HG03521 (cell line): Measurements from ENCODE around the gene PHOSPHO1.
"Not testable (repeated sequence)": the region's sequence is repeated elsewhere in the genome, so short reads cannot be mapped to it uniquely, and the experiment has no call there.

ENCODE experiments used
- ATAC-seq: cut with Tn5 transposase; IDR thresholded peaks from one replicate; pipeline ENCODE4 v1.9.1; 2021; ENCODE audit warnings: mild to moderate bottlenecking, moderate library complexity; ENCODE audit not compliant: unreplicated experiment

Gene PHOSPHO1

GRCh38 chr17:49194297-49194607 lies 36.3 kb downstream of the PHOSPHO1 start:
- no peak for ATAC-seq

GRCh38 chr17:49193513-49194296 lies 36.9 kb downstream of the PHOSPHO1 start:
- no peak for ATAC-seq

GRCh38 chr17:49191917-49192741 lies 38.5 kb downstream of the PHOSPHO1 start:
- ATAC-seq, result peak; percentile 37

- ATAC-seq, result peak; percentile 2
Observed at GRCh38 chr17:49191409-49191916, 39.1 kb downstream of the PHOSPHO1 start.

GRCh38 chr17:49190932-49191331 lies 39.7 kb downstream of the PHOSPHO1 start:
- ATAC-seq, result no peak

GRCh38 chr17:49187301-49187700 lies 43.3 kb downstream of the PHOSPHO1 start:
- no peak for ATAC-seq

GRCh38 chr17:49185381-49185780 lies 45.2 kb downstream of the PHOSPHO1 start:
- ATAC-seq, result not testable (repeated sequence)

- not testable (repeated sequence) for ATAC-seq
Observed at GRCh38 chr17:49184522-49184921, 46.1 kb downstream of the PHOSPHO1 start.

- ATAC-seq, result no peak
Observed at GRCh38 chr17:49183801-49184200, 46.8 kb downstream of the PHOSPHO1 start.

GRCh38 chr17:49183341-49183740 lies 47.2 kb downstream of the PHOSPHO1 start:
- ATAC-seq, result no peak

- ATAC-seq, result no peak
Observed at GRCh38 chr17:49180998-49181635, 49.5 kb downstream of the PHOSPHO1 start.

GRCh38 chr17:49180303-49180702 lies 50.3 kb downstream of the PHOSPHO1 start:
- no peak for ATAC-seq

- not testable (repeated sequence) for ATAC-seq
Observed at GRCh38 chr17:49175978-49176377, 54.6 kb downstream of the PHOSPHO1 start.
